ENCODE measurements around the gene SFT2D3.

Gene SFT2D3

GRCh38 chr2:127664065-127664894 is 37.0 kb upstream of the SFT2D3 start:
- no peak for DNase-seq (ENCODE audit: low read depth in 2 of 3, low spot score in 2 of 3)

GRCh38 chr2:127664895-127665225 is 36.4 kb upstream of the SFT2D3 start:
- no peak for DNase-seq (ENCODE audit: low read depth in 2 of 3, low spot score in 2 of 3)

- DNase-seq (ENCODE audit: low read depth in 2 of 3, low spot score in 2 of 3) = no peak
Observed at GRCh38 chr2:127665267-127665893, 35.9 kb upstream of the SFT2D3 start.

GRCh38 chr2:127669056-127669455 is 32.2 kb upstream of the SFT2D3 start:
- DNase-seq (ENCODE audit: low read depth in 2 of 3, low spot score in 2 of 3) = no peak

GRCh38 chr2:127670055-127670956 is 31.0 kb upstream of the SFT2D3 start:
- no peak for DNase-seq (ENCODE audit: low read depth in 2 of 3, low spot score in 2 of 3)

- no peak for DNase-seq (ENCODE audit: low read depth in 2 of 3, low spot score in 2 of 3)
Observed at GRCh38 chr2:127670957-127671290, 30.4 kb upstream of the SFT2D3 start.

GRCh38 chr2:127671557-127672302 is 29.6 kb upstream of the SFT2D3 start:
- no peak for DNase-seq (ENCODE audit: low read depth in 2 of 3, low spot score in 2 of 3)

GRCh38 chr2:127672341-127673224 is 28.7 kb upstream of the SFT2D3 start:
- no peak for DNase-seq (ENCODE audit: low read depth in 2 of 3, low spot score in 2 of 3)

GRCh38 chr2:127673291-127674069 is 27.8 kb upstream of the SFT2D3 start:
- DNase-seq (ENCODE audit: low read depth in 2 of 3, low spot score in 2 of 3) = no peak

GRCh38 chr2:127674241-127675209 is 26.8 kb upstream of the SFT2D3 start:
- no peak for DNase-seq (ENCODE audit: low read depth in 2 of 3, low spot score in 2 of 3)

- no peak for DNase-seq (ENCODE audit: low read depth in 2 of 3, low spot score in 2 of 3)
Observed at GRCh38 chr2:127675331-127676261, 25.7 kb upstream of the SFT2D3 start, which contains the start of gene LIMS2. Gene LIMS2, minus strand, starts transcription at chr2:127675530. Its CDS starts 506 bp downstream, at chr2:127675024.

- no peak for DNase-seq (ENCODE audit: low read depth in 2 of 3, low spot score in 2 of 3)
Observed at GRCh38 chr2:127676906-127677305, 24.4 kb upstream of the SFT2D3 start.

- no peak for DNase-seq (ENCODE audit: low read depth in 2 of 3, low spot score in 2 of 3)
Observed at GRCh38 chr2:127678531-127678930, 22.8 kb upstream of the SFT2D3 start.

GRCh38 chr2:127678991-127679390 is 22.3 kb upstream of the SFT2D3 start:
- no peak for DNase-seq (ENCODE audit: low read depth in 2 of 3, low spot score in 2 of 3)

- DNase-seq (ENCODE audit: low read depth in 2 of 3, low spot score in 2 of 3) = no peak
Observed at GRCh38 chr2:127679680-127680361, 21.5 kb upstream of the SFT2D3 start.

- no peak for DNase-seq (ENCODE audit: low read depth in 2 of 3, low spot score in 2 of 3)
Observed at GRCh38 chr2:127680706-127681287, 20.5 kb upstream of the SFT2D3 start.

Data from activated CD8-positive, alpha-beta memory T cell treated with anti-CD3 and anti-CD28 coated beads for 48 hours (primary cell).